ENCODE measurements around the gene CIART.
A peak's percentile ranks its signal among the peaks of the same experiment; 100 is the strongest.
"Not testable (repeated sequence)": the region's sequence is repeated elsewhere in the genome, so short reads cannot be mapped to it uniquely, and the experiment has no call there.

CIART gene

DNA sequence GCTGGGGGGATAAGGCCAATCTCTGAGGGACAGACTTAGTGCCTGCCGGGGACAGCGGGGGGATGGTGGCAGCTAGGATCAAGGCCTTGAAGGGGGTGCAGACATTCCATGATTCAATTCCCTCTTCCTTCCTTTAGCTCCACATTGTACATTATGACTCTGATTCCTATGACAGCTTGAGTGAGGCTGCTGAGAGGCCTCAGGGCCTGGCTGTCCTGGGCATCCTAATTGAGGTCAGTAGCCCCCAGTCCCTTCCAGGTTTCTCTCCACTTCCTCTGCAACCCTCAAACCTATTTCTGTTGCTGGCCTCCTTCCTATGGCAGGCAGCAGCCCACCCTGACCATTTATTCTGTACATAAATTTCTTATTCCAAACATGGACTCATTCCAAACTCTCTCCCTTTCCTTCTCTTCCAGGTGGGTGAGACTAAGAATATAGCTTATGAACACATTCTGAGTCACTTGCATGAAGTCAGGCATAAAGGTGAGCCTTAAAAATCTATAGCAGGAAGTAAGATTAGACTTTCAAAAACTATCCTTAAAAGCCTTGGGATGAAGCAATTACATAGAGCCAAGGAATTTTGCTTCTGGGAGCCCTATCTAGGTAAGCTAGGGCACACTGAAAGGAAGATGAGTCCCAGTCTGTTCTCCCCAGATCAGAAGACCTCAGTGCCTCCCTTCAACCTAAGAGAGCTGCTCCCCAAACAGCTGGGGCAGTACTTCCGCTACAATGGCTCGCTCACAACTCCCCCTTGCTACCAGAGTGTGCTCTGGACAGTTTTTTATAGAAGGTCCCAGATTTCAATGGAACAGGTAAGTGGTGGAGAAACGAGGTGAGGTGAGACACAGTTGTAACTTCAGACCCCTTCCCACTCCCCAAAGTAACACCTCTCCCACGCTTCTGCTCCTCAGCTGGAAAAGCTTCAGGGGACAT is 19.7 kb upstream of the CIART start:
- no peak for DNase-seq

DNA sequence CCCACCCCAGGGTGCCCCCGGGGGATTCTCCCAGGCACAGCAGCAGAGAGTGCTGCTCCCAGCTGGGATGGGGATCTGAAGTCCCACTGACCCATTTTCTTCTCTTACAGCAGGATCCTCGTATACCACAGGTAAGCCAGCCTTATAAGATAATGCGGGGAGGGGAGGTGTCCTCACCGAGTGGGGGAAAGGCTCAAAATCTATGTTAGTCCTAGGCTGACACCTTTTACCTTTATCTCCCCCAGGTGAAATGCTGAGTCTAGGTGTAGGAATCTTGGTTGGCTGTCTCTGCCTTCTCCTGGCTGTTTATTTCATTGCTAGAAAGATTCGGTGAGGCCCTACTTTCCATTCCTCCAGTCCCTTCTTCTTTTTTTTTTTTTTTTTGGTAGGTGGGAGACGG is 18.8 kb upstream of the CIART start:
- no peak for DNase-seq

DNA sequence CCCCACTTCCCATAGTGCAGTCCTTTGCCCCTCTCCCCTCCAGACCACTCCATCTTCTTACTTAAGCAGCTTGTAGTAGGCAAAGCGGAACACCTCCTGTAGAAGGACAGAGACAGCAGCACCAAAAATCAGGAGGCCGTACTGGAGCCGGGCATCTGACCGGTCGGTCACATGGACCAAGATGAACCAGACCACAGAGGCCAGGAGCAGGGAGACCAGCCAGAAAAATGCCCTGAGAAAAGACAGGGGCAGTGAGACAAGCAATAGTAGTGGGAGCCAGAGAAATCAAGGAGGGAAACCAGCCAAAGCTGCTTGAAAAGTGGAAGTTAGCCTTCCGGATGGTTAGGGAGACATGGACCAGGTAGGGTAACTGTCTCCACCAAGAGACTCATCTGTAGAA is 14.5 kb upstream of the CIART start:
- no peak for DNase-seq

DNA sequence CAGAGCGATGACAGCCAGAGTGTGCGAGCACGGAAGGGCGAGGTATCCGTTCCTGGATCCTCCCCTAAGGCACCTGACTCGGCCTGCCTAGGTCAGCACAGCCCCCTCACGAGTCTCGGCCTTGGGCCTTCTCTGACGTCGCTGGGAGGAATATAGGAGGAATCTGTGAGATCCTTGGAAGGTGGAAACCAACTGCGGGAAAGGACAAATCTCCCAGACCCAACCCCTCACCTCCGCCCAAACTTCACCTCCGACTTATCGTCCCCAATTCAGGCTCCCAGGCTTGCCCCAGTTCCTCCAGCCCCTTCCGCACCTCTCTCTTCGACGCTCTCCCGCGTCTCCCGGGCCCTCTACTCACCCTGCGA is 14.0 kb upstream of the CIART start:
- DNase-seq: peak; percentile 37 to 65

DNA sequence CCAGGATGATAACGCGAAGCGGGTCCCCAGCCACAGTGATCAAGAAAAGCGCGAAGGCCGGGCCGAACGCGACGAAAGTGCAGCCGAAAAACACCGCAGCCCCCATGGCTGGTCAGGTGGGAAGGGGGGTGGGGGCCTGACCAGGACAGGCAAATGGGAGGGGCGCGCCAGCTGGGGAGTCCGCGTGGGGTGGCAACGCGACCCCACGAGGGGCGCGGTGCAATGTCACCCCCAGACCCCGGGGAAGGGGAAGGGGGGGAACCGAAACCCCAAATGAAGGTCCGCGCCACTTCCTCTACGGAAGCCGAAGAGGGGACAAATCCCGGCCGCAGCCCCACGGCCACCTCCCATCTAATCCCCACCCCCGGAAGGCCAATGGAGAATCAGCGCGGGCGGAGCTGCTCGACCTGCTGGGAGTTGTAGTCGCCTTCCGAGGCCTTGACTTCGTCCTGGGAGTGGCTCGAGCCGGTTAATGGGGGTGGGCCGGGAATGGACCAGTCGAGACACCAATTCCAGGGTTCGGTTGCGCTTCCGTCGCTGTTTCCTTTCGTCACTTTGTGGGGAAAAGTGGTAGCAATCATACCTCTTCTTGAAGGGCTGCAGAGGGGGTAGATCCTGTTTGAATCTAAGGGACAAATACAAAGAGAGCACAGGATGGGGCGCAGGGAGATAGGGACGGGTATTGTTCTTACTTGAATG is 13.5 kb upstream of the CIART start, which contains the start of gene APH1A:
TSS of gene APH1A (minus strand) at position 312 of the 699 bp plus-strand sequence. CDS start at position 106, 206 bp downstream.
- peak; percentile 98 for DNase-seq

DNA sequence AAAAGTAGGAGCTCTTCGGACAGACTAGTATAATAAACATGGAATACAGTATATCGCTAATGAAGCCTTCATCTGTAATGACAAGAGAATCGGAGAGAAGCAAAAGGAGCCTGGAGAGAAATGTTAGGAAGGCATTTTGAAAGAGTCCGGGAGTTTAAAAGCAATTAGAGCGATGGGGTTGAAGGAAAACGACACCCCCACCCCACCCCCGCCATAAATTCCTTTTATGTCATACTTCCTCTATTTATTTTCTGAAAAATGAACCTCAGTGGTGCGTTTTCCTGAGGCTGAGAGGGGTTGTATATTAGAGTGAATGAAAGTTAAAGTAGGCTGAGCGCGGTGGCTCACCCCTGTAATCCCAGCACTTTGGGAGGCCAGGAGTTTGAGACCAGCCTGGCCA is 12.9 kb upstream of the CIART start:
- DNase-seq: peak; percentile 53 to 57

DNA sequence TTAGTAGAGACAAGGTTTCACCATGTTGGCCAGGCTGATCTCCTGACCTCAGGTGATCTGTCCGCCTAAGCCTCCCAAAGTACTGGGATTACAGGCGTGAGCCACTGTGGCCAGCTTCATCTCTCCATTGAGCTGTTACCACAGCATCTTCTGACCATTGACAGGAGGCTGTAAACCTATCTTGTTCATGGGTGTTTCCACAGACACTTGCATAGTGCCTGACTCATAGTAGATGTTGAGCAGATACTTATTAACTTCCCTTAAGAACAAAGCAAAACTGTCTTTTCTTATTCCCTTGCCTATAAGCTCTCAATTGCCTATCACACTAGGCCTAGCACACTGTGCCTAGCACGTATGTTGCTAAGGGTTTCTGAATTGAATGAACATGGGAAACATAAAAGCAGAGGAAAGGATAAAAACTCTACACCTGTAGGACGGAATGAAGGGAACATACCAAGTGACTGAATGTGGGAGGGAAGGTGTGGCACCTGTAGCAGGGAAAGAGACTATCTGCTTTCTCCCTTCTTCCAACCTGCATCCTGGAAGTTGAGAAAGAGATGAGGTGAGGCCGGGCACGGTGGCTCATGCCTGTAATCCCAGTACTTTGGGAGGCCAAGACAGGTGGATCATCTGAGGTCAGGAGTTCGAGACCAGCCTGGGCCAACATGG is 10.9 kb upstream of the CIART start:
- DNase-seq: peak; percentile 48 to 71

DNA sequence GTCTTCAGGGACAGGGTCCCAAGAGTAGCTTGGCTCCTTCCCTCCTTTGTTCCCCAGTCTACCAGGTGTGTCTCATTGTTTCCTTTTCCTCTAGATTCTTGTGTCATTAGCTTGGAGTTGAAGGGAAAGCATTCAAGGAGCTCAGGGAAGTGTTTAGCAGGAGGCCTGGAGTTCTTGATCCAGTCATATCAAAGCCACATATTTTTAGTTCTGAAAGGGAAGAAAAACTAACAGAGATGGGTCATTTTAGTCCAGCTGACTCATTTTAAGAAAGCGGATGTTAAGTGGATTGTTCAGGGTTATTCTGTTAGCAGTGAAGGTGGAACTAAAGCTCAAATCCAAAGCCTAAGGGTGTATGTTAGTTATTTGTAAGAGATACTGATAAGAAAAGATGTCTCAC is 9.0 kb upstream of the CIART start:
- peak; percentile 35 to 57 for DNase-seq

DNA sequence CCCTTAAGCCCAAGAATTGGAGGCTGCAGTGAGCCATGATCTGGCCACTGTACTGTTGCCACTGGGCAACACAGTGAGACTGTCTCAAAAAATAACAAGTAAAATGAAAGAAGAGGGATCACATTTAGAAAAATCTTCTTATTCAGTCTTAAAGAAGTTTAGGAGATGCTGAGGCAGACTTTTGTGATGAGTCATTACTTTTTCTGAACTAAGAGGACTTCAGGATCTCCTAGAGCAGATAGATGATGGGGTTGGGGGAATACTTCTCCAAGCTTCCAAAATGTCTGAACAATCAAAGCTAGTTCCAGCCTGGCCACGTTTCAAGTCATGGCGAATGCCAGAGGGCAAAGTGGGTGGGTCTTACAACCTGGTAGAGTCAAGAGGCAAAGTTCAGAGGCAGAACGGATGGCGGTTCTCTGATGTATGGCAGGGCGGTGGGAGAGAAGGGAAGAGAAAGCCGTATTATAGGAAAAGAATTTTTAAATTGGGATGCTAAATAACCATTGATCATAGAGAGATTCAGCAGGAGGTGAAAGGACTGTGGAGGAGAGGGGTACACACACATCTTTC is 2.1 kb upstream of the CIART start:
- no peak for DNase-seq

DNA sequence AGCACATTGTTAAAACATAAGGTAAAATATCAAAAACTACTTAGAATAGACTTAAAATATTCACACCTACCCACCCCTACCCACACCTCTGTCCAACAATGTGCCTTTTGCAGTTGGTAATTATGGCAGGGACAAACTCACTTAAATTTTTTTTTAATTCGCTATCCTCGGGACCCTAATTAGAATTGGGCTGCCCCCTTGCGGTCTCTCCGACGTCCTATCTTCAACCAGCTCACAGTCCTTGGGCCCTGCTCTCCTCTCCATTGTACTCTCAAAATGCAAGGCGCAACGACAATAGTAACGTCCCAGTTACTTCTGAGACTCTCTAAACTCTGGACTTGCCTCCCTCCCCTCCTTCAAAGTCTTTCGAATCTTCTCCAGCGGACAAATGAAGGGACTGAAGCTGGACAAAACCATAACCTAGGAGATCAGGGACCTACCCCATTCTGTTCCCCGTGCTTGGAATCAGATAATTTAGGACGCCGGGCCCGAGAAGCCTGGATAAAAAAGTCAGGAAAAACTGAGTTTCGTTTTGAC is 1.1 kb upstream of the CIART start:
- peak; percentile 37 to 76 for DNase-seq

DNA sequence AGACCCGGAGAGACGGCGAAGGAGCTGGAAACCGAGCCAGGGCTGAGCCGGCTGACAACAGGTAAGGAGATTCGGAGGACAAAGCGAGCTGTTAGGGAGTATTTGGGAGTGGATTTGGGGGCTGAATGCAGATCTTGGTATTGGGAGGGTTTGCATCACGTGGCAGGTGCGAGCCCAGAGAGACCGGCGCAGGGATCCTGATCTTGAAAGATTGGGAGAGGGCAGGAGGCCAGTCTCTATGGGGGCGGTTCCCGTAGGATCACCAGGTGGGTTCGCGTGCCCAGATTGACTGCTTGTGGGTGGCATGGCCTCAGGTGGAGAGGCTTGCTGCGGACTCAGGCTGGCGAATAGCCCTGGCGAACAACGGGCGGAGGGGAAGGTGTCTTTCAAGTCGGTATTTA is 204 bp downstream of the CIART start:
- no peak for DNase-seq

DNA sequence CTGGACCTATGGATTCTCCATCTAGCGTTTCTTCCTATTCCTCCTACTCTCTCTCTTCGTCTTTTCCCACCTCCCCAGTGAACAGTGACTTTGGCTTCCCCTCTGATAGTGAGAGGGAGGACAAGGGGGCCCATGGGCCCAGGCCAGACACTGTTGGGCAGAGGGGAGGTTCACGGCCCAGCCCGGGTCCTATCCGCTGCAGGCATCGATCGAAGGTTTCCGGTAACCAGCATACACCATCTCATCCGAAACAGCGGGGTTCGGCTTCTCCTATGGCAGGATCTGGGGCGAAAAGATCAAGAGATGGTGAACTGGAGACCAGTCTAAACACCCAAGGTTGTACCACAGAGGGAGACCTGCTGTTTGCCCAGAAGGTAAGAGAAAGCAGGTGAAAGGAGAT is 906 bp downstream of the CIART start:
- no peak for DNase-seq

DNA sequence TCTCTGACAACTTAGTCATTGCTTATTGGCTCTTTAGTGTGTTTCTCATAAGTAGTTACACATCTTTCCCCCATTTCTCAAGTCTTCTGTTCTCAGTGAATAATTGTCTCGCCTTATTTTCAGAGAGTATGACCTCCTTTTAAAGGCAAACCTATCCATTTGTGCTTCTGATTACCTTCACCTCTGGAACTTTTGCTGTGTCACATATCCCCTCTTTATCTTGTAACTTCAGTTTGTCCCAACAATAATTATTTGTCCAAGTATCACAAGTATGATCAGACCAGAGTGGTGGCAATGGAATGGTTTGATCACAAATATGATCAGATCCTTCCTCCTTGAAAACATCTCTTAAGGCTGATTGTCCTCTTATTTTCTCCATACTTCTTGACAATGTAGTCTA is 6.0 kb downstream of the CIART start:
- no peak for DNase-seq

DNA sequence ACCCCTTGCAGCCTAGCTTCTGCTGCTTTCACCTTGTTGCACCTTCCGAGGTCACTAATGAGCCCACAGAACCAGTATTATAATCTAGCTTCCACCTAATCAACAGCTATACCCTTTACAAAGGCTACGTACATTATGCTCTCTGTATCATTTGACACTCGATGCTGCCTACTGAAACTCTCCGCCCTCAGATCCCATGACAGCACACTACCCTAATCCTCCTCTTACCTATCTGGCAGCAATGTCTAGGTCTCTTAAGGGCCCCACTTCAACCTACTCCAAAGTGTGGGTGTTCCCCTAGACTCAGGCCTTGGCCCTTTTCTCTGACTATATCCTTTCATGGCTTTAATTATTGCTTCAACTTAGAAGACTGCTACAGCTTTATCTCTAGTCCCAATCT is 6.5 kb downstream of the CIART start:
- no peak for DNase-seq

DNA sequence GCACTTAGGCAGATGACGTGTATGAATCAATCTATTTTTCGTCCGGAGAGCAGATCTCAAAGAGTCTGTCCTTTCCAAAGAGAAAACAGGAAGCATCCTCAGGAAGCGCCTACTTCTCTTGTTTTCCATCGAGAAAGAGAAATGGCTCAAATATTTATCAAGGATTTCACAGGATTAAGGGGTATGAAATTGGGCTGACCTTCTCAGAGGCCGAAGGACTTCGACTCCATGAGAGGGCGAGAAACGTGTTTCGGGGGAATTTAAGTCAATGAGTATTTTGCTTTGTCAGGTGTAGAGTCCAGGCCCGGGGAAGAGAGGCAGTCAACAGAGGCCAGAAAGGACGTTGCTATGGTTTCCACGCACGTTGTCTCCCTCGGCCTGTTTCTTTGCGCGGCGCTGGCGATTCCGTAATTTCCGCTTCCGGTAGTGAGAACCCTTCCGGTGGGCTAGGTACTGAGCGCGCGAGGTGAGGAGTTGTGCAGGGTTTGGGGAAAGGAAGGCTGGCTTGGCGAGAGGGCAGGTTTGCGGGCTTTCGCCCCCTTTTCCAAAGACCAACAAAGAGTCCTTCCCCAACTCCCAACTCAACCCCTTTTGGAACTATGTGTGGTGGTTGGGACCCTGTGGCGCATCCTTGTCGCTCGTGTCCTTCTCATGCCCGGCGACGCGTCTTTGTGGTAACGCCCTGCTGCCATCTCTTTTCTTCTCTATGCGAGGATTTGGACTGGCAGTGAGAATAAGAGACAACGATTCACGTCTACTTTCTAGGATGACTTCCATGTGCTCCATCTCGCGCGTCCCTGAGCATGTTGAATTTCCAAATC is 11.3 kb downstream of the CIART start, which contains the start of gene MRPS21:
TSS of gene MRPS21 (plus strand) at position 429 of the 821 bp plus-strand sequence. CDS start 506 bp downstream, outside the sequence.
- DNase-seq: peak; percentile 82 to 87

DNA sequence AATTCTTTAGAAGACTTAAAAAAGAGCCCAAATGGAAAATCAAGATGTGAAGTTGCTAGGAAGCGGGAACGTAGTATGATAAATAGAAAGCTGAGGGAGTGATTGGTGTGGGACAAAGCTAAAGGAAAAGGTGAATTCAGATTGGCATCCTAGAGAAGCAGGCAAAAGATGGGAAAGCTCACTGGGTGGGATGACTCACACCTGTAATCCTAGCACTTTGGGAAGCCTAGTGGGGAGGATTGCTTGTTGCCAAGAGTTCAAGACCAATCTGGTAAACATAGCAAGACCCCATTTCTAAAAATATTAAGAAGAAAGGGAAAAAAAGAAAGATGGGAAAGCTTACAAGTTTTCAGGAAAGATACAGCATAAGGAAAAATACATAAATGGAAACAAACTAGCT is 13.1 kb downstream of the CIART start:
- DNase-seq: no peak

DNA sequence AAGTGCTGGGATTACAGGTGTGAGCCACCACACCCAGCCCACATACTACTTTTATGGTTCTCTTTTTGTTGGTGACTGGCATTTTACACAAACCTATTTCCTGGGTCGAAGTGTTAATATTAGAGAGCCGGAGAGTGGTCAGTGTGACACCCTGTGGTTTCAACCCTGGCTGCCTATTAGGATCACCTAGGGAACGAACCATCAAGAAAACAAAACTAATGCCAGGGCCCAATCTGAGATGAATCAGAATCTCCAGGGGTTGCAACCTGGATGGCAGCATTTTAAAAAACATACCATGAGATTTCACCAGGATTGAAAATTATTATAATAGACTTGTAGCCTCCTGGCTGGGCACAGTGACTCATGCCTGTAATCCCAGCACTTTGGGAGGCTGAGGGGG is 17.4 kb downstream of the CIART start:
- DNase-seq: no peak

DNA sequence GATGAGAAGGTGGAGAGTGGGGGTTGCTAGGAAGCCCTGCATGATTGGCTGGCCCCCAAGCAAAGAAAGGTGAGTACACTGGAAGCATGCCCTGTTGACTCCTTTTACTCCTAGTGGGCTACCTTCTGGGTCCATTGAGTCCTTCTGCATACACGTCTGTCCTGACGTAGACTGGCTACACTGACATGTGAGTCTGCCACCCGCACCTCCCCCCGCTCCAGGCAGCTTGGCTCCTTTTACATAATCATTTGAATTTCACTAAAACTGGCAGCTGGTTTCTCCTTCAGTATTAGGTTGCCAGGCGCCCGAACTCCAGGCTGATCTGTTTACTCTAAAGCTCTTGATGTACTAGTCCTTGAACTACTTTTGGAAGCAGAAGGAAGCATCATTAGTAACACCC is 20.0 kb downstream of the CIART start:
- DNase-seq: no peak

DNA sequence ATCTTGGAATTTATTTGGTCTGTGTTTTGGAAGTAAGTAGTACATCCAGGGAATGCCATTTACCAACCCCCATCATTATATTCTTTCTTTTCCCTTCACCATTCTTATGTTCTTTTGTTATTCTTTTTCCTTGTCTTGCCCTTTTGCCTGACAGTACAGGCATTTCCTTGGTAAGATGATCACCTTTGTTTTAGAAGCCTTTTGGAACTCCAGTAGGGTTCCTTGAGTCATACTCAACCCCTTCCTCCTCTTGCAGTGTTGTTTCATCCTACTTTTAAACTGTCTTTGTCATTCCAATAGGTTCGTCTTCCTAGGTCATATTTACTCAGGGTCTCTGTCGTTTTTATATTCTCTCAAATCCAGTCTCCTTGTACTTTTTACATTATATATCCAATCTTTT is 20.5 kb downstream of the CIART start:
- DNase-seq: no peak

DNA sequence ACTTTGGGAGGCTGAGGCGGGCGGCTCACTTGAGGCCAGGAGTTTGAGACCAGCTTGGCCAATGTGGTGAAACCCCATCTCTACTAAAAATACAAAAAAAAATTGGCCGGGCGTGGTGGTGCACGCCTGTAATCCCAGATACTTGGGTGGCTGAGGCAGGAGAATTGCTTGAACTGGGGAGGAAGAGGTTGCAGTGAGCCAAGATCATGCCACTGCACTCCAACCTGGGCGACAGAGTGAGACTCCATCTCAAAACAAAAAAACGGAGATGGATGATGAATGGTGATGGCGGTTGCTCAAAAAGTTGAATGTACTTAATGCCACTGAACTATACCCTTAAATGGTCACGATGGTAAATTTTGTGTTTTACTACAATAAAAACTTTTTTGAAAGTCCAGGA is 26.2 kb downstream of the CIART start:
- DNase-seq: not testable (repeated sequence)

DNA sequence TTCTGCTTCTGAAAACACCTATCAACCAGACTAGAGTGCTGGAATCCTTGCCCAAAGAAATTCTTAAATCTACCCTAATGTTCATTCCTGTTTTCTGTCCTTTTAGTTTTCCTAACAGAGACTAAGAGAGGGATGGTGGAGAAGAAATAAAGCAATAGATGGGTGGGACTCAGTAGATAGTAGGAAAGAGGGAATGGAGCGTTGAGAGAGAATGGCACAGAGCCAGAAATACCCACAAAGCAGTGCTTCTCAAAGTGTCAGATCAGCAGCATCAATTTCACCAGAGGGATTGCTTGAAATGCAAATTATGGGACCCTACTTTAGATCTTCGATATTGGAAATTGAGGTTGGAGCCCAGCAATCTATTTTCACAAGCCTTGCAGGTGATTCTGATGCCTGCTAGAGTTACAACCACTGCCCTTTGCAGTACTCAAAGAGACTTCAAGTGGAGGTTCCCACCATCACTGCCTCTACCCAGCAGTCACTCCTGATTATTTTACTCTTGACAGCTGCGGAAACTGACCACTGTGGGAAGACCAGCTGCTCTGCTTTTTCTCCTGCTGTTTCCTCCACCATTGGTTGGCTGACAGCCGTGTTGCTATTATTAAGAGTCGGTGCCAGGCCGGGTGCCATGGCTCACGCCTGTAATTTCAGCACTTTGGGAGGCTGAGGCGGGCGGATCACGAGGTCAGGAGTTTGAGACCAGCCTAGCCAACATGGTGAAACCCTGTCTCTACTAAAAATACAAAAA is 27.6 kb downstream of the CIART start:
- DNase-seq: no peak

Data from inflammatory macrophage treated with lipopolysaccharide for 1 hour (primary cell).